Small intestine (tissue), 7 donors: ENCODE results near the gene ROBO2. TPM values are rescaled to one million over a fixed set of nuclear protein-coding genes. Genes with fewer than 3 reads are reported as not detected.

Experiments
- DNase-seq, 2 donors: peaks; one replicate each; pipeline versions ENCODE4 v3.0.0 to v3.0.0-alpha.2; 2013
- FAIRE-seq: peaks from 2 replicates; lab custom pipeline; 2012; peaks lifted over from hg19 to GRCh38; lab: Jason Lieb, UNC
- H3K27ac ChIP-seq, 3 donors: one replicate each; pipeline ENCODE4 v1.5.1; 2013; ENCODE audit warnings: low read length in 2 of 3, mild to moderate bottlenecking in 2 of 3, control low read depth in 1 of 3, inconsistent platforms in 1 of 3, low read depth in 1 of 3, moderate library complexity in 1 of 3
- H3K27me3 ChIP-seq, 3 donors: one replicate each; pipeline ENCODE4 v1.6.1; 2013; ENCODE audit warnings: low read length in 3 of 3, inconsistent platforms in 1 of 3; ENCODE audit not compliant: control insufficient read depth in 3 of 3, insufficient read depth in 3 of 3
- H3K36me3 ChIP-seq, 3 donors: one replicate each; pipeline ENCODE4 v1.6.1; 2013; ENCODE audit warnings: low read length in 3 of 3, inconsistent platforms in 1 of 3, low read depth in 1 of 3, mild to moderate bottlenecking in 1 of 3, moderate library complexity in 1 of 3; ENCODE audit not compliant: control insufficient read depth in 3 of 3, insufficient read depth in 2 of 3
- H3K4me1 ChIP-seq, 3 donors: one replicate each; pipeline ENCODE4 v1.6.1; 2013; ENCODE audit warnings: low read length in 2 of 3, inconsistent platforms in 1 of 3, low read depth in 1 of 3, mild to moderate bottlenecking in 1 of 3, moderate library complexity in 1 of 3; ENCODE audit not compliant: control insufficient read depth in 3 of 3, insufficient read depth in 2 of 3
- H3K4me3 ChIP-seq, 3 donors: one replicate each; pipeline ENCODE4 v1.5.1; 2013; ENCODE audit warnings: low read length in 3 of 3, control low read depth in 1 of 3, inconsistent platforms in 1 of 3, low read depth in 1 of 3, mild to moderate bottlenecking in 1 of 3, moderate library complexity in 1 of 3
- H3K9me3 ChIP-seq, 2 donors: one replicate each; pipeline ENCODE4 v1.6.1; 2013; ENCODE audit warnings: low read depth in 1 of 2, low read length in 1 of 2; ENCODE audit not compliant: control insufficient read depth in 2 of 2, insufficient read depth in 1 of 2
- WGBS, 3 donors: extraction: QIAGEN DNeasy Blood & Tissue Kit; methylation state at CpG; one replicate each; pipeline ENCODE4 v1.1.7; 2013; 5-methylcytosine and 5-hydroxymethylcytosine counted together
- polyA plus RNA-seq, 4 donors: library from polyadenylated mRNA; stranded (reverse) in 3 of 4; unstranded in 1 of 4; fragments of 200-250 nt in 3 of 4; fragments of 120-200 nt in 1 of 4; gene quantifications; one replicate each; pipeline versions ENCODE4 v1.2.1 to v1.2.3, GENCODE V29; 2013
- donor health status: healthy with polysubstance abuse.
- donor health status: control.
- donor health status: control.
- donor health status: Bipolar disorder and iron deficiency.
- donor health status: healthy.

ROBO2 gene
- polyA plus RNA-seq, 4 donors = under 0.01 to 19.9 (median 1.7) TPM; not detected in 1

DNA sequence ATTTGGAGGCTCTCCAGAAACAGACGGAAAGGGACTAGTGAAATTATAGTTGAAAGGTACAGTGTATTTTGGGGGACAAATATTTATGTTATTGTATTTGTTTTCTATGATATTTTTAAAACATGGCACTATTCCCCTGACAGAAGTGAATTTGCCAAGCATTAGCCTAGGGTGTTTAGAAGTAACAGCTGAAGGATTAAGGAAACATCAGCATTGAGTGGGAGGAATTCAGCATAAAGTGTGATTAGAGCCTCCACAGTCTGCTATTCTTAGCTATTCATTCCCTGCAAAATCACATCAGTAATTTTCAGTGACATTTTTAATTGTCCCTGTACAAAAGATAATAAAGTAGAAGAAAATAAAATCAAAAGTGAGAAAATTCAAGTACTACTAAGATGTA lies 231.4 kb downstream of the ROBO2 start:
- no peak for FAIRE-seq

DNA sequence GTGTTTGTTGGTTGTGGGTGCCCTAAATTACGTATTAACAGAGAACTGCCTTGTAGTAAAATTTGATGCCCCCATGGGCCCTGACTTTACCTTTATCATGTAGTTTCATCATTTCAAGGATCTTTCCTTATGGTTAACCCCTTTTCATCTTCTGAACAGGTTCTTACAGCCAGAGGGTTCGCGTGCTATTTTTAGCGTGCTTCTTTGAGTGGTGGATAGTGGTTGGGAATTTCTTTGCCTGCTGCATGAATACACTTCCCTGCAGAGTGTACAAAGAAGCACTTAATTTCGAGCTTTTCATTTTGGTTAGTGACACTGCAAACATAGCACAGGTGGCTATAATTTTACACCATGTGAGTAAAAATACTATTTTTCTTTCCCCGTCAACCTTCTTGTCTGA lies 231.8 kb downstream of the ROBO2 start:
- Histone ChIP-seq H3K27me3 (no peaks in the 10 kb centered on the region), H3K9me3 (no peaks in the 10 kb centered on the region), H3K4me1 (no peaks in the 10 kb centered on the region), H3K27ac (no peak overlapping the region), H3K36me3 (no peaks in the 10 kb centered on the region), H3K4me3 (no peak overlapping the region)
- DNase-seq (no peak), FAIRE-seq (no peak)
- WGBS, 3 donors = 86 to 89% (median 89%) methylated on average over 6 of the region's 6 CpGs

More for the DNA sequence above, 231.4 kb downstream of the ROBO2 start:
- Histone ChIP-seq H3K27ac (no peak overlapping the region), H3K4me1 (no peaks in the 10 kb centered on the region), H3K27me3 (no peaks in the 10 kb centered on the region), H3K4me3 (no peak overlapping the region), H3K36me3 (no peaks in the 10 kb centered on the region), H3K9me3 (peaks cover 0 to 1% of the 10 kb centered on the region in 2 donors)
- WGBS, 3 donors = 56 to 83% (median 69%) methylated on average over 1 of the region's 1 CpG
- no peak for DNase-seq

DNA sequence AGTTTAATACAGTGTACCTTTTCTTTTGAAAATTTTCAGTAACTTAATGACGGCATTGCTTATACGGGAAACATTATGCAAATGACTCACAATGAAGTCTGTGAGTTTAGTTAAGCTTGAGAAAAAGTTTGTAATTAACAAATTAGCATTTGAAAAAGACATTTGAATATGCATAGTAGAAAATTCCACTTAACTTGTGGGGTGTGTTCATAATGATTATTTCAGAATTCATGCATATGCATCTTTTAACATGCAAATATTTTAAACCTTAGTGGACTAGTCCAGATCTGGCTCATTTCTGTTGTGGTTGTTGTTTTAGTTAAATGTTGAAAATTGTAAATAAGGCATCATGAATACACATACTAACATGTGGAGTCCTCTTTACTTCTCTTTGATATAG lies 239.4 kb downstream of the ROBO2 start:
- H3K4me3 ChIP-seq = no peak overlapping the region
- H3K36me3 ChIP-seq = no peaks in the 10 kb centered on the region
- DNase-seq = no peak
- no peaks in the 10 kb centered on the region for H3K27me3 ChIP-seq
- 86 to 98% (median 86%) methylated on average over 2 of the region's 2 CpGs for WGBS, 3 donors
- FAIRE-seq = no peak
- H3K9me3 ChIP-seq = no peaks in the 10 kb centered on the region
- H3K4me1 ChIP-seq = no peaks in the 10 kb centered on the region
- no peak overlapping the region for H3K27ac ChIP-seq

DNA sequence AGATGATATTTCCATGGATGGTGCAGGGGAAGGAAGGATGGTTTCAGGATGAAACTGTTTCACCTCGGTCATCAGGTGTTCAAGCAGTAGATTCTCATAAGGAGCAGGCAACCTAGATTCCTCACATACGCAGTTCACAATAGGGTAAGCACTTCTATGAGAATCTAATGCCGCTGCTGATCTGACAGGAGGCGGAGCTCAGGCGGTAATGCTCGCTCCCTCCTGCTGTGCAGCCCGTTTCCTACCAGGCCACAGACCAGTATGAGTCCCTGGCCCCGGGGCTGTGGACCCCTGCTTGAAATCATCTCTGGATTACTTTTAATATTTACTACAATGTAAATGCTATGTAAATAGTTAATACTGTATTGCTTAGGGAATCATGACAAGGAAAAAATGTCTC lies 241.8 kb downstream of the ROBO2 start:
- WGBS, 3 donors = 47 to 68% (median 53%) methylated on average over 8 of the region's 8 CpGs
- FAIRE-seq (no peak), DNase-seq (no peak)
- H3K36me3 ChIP-seq = no peaks in the 10 kb centered on the region
- H3K27ac ChIP-seq = no peak overlapping the region
- H3K9me3 ChIP-seq = no peaks in the 10 kb centered on the region
- no peak overlapping the region for H3K4me3 ChIP-seq
- no peaks in the 10 kb centered on the region for H3K4me1 ChIP-seq
- no peaks in the 10 kb centered on the region for H3K27me3 ChIP-seq

DNA sequence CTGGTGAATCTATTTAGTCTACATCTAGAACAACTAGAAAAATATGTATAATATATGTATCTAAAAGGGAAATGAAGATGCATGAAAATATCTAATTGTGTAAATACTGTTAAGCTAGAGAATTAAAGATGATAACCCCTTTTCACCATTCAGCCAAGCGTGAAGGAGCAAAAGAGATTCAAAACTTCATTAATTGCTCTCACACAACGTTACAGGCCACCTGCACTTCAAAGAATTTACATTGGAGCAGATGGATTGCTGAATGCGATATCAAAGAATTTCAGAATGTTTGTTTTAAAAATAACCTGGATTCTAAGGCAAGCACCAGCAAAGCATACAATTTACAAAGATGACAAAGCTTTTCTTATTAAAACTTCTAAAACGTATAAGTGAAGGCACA lies 243.2 kb downstream of the ROBO2 start:
- Histone ChIP-seq H3K4me1 (no peaks in the 10 kb centered on the region), H3K36me3 (no peaks in the 10 kb centered on the region), H3K27ac (no peak overlapping the region), H3K4me3 (no peak overlapping the region), H3K27me3 (no peaks in the 10 kb centered on the region), H3K9me3 (no peaks in the 10 kb centered on the region)
- DNase-seq (no peak), FAIRE-seq (no peak)
- 64 to 76% (median 69%) methylated on average over 4 of the region's 4 CpGs for WGBS, 3 donors

DNA sequence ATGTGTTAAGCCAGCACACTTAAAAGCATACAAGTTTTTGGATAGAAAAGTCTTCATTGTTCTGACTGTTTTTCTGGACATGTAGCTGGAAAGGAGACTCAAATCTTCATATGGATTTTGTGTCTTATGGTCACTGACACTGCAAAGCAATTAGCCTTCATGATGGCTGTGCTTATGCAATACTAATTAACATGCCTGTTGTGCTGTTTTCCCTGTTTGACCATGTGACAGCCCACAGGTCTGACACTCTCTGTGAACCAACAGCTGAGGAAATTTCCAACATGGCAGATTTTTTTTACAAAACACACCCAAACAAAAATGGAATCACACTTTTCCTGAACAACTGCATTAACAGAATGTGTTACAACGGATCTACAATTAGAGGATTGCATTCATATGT lies 248.4 kb downstream of the ROBO2 start:
- no peaks in the 10 kb centered on the region for H3K9me3 ChIP-seq
- WGBS, 3 donors = 70 to 88% (median 77%) methylated on average over 1 of the region's 1 CpG

DNA sequence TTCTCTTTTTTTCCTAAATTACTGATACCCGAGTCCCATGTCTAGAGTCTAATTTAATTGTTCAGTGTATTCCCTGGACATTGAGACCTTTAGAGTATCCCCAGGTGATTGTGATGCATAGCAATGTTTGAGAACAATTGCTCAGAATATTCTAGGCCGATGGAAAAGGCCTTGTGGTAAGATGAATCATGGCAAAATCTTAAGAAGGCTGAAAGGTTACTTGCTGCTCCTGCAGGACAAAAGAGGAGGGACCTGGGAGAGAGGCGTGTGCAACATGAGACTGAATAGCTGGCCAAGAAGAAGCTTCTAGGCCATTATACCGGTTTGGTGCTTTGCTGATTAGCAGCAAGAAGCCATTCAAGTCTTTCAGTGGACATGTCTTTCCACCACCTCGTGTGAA lies 256.6 kb downstream of the ROBO2 start:
- Histone ChIP-seq H3K9me3 (no peaks in the 10 kb centered on the region), H3K27ac (no peak overlapping the region), H3K4me3 (no peak overlapping the region), H3K4me1 (no peaks in the 10 kb centered on the region), H3K27me3 (no peaks in the 10 kb centered on the region), H3K36me3 (no peaks in the 10 kb centered on the region)
- 54 to 84% (median 75%) methylated on average over 5 of the region's 5 CpGs for WGBS, 3 donors
- FAIRE-seq (no peak), DNase-seq (no peak)

More for the DNA sequence above, 248.4 kb downstream of the ROBO2 start:
- H3K36me3 ChIP-seq = no peaks in the 10 kb centered on the region
- H3K4me1 ChIP-seq = no peaks in the 10 kb centered on the region
- DNase-seq (no peak), FAIRE-seq (no peak)
- no peak overlapping the region for H3K4me3 ChIP-seq
- H3K27ac ChIP-seq = no peak overlapping the region
- H3K27me3 ChIP-seq = no peaks in the 10 kb centered on the region

DNA sequence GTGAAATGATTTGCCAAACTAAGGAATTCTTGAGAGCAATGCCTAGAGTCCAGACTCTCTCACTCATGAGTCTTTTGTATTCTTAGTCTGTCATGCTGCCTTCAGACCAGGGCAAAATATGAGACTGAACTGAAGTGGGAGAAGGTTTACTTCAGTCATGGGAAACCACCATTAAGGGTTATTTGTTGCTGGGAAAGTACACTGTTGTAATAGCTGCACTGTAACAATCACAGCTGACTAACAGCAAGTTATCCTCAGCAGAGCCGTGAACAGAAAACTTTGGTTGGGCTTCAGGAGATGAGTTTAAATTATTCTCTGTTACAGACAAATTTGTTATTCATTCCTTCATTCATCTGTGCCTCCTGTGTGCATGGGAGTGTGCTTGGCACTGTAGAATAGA lies 258.5 kb downstream of the ROBO2 start:
- WGBS, 3 donors = 67 to 90% (median 71%) methylated on average over 1 of the region's 1 CpG
- no peak for FAIRE-seq
- Histone ChIP-seq H3K36me3 (no peaks in the 10 kb centered on the region), H3K4me3 (no peak overlapping the region), H3K9me3 (no peaks in the 10 kb centered on the region), H3K27me3 (no peaks in the 10 kb centered on the region), H3K4me1 (no peaks in the 10 kb centered on the region), H3K27ac (no peak overlapping the region)
- DNase-seq = no peak

DNA sequence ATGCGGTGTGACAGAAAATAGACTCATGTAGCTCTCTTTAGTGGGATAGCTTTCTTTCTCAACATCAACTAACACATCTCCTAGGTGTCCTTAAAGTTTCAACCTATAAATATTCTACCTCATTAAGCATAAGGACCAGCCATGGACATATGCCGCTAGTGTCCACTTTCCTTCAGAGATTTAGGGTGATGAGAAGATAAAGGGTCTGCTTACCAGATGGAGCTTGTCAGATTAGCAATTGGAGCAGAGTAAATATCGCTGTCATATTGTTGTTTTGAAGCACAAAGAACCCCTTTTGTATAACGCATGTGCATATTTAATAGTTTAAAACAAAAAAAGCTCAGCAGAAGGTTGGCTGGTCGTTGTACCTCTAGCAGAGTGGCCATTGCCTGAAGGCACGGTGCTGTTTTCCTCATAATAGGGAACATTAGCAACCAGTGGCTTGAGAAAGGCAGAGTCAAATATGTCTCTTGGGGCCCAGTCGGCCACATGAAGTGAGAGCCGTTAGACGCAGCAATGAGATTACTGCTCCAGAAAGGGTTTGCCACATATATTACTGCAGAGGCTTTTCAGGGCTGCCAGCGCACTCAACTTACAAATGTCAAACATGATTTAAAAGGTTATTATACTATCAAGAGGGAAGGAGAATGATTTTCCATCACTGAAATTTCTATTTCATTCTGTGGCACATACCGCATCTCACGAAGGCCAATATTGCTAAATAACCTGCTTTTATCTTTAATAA lies 264.2 kb downstream of the ROBO2 start:
- FAIRE-seq = no peak
- Histone ChIP-seq H3K4me3 (no peak overlapping the region), H3K36me3 (no peaks in the 10 kb centered on the region), H3K27ac (no peak overlapping the region), H3K27me3 (peaks cover 0 to 3% (median 0%) of the 10 kb centered on the region in 3 donors), H3K4me1 (no peaks in the 10 kb centered on the region), H3K9me3 (no peaks in the 10 kb centered on the region)
- 76 to 82% (median 78%) methylated on average over 12 of the region's 12 CpGs for WGBS, 3 donors
- DNase-seq = no peak
